Parathyroid adenoma (tissue), 2 donors: ENCODE results near the gene DGKB.

ENCODE experiments used
- H2AFZ ChIP-seq: fragments of 300-600 bp; sonication (generic); one replicate; pipeline ENCODE4 v1.7.0; 2017; ENCODE audit warnings: antibody characterized with exemption, mild to moderate bottlenecking
- H3K27ac ChIP-seq: fragments of 300-600 bp; sonication (generic); one replicate; pipeline ENCODE4 v1.7.0; 2017
- H3K27me3 ChIP-seq: fragments of 300-600 bp; sonication (generic); one replicate; pipeline ENCODE4 v1.7.0; 2017; ENCODE audit warnings: low read length; ENCODE audit not compliant: control insufficient read depth, insufficient read depth
- H3K36me3 ChIP-seq: fragments of 300-600 bp; sonication (generic); one replicate; pipeline ENCODE4 v1.7.0; 2017; ENCODE audit warnings: low read length; ENCODE audit not compliant: control insufficient read depth, insufficient read depth
- H3K4me1 ChIP-seq: fragments of 300-600 bp; sonication (generic); one replicate; pipeline ENCODE4 v1.7.0; 2017; ENCODE audit warnings: control low read depth
- H3K4me2 ChIP-seq: fragments of 300-600 bp; sonication (generic); one replicate; pipeline ENCODE4 v1.7.0; 2017; ENCODE audit warnings: low read length
- H3K4me3 ChIP-seq: fragments of 300-600 bp; sonication (generic); one replicate; pipeline ENCODE4 v1.7.0; 2017; ENCODE audit warnings: low read depth, low read length
- H3K79me2 ChIP-seq: fragments of 300-600 bp; sonication (generic); one replicate; pipeline ENCODE4 v1.7.0; 2017; ENCODE audit warnings: control low read depth
- H3K9ac ChIP-seq: fragments of 300-600 bp; sonication (generic); one replicate; pipeline ENCODE4 v1.7.0; 2017; ENCODE audit warnings: mild to moderate bottlenecking
- H3K9me3 ChIP-seq: fragments of 300-600 bp; sonication (generic); one replicate; pipeline ENCODE4 v1.7.0; 2017; ENCODE audit warnings: low read length; ENCODE audit not compliant: control insufficient read depth
- CTCF ChIP-seq: fragments of 300-600 bp; sonication (generic); IDR thresholded peaks from one replicate; pipeline ENCODE4 v1.7.0; 2017; ENCODE audit warnings: antibody characterized with exemption, mild to moderate bottlenecking
- donor health status: primary hyperparathyroidism.

The DGKB gene

GRCh38 chr7:14905764-14906163 is 3.2 kb upstream of the DGKB start:
- Histone ChIP-seq H3K9me3 (no peaks in the 10 kb centered on the region), H3K36me3 (no peaks in the 10 kb centered on the region), H3K27ac (no peak overlapping the region), H3K4me3 (no peak overlapping the region), H3K27me3 (peaks cover 4% of the 10 kb centered on the region), H2AFZ (no peak overlapping the region), H3K4me1 (no peaks in the 10 kb centered on the region), H3K79me2 (no peaks in the 10 kb centered on the region), H3K4me2 (no peak overlapping the region), H3K9ac (no peak overlapping the region)
- no peak for TF ChIP-seq CTCF

- Histone ChIP-seq H3K27me3 (peaks cover 4% of the 10 kb centered on the region), H3K4me2 (no peak overlapping the region), H3K79me2 (no peaks in the 10 kb centered on the region), H3K9me3 (no peaks in the 10 kb centered on the region), H2AFZ (no peak overlapping the region), H3K27ac (no peak overlapping the region), H3K4me3 (no peak overlapping the region), H3K36me3 (no peaks in the 10 kb centered on the region), H3K9ac (no peak overlapping the region), H3K4me1 (no peaks in the 10 kb centered on the region)
- no peak for TF ChIP-seq CTCF
These were observed 2.5 kb downstream of the DGKB start for GRCh38 chr7:14900051-14900450.

- Histone ChIP-seq H3K4me1 (no peaks in the 10 kb centered on the region), H3K36me3 (no peaks in the 10 kb centered on the region), H3K4me2 (no peak overlapping the region), H3K9me3 (no peaks in the 10 kb centered on the region), H3K4me3 (no peak overlapping the region), H3K27me3 (no peaks in the 10 kb centered on the region), H3K27ac (no peak overlapping the region), H3K9ac (no peak overlapping the region), H3K79me2 (no peaks in the 10 kb centered on the region), H2AFZ (no peak overlapping the region)
- no peak for TF ChIP-seq CTCF
These were observed 3.5 kb downstream of the DGKB start for GRCh38 chr7:14899030-14899429.

- no peaks in the 10 kb centered on the region for H3K36me3 ChIP-seq
- no peak overlapping the region for H2AFZ ChIP-seq
- no peak overlapping the region for H3K4me2 ChIP-seq
- no peak overlapping the region for H3K9ac ChIP-seq
- TF ChIP-seq CTCF, result no peak
- H3K27ac ChIP-seq, result no peak overlapping the region
- H3K79me2 ChIP-seq, result no peaks in the 10 kb centered on the region
- no peaks in the 10 kb centered on the region for H3K9me3 ChIP-seq
- no peak overlapping the region for H3K4me3 ChIP-seq
- no peaks in the 10 kb centered on the region for H3K27me3 ChIP-seq
- H3K4me1 ChIP-seq, result no peaks in the 10 kb centered on the region
These were observed 6.1 kb downstream of the DGKB start for GRCh38 chr7:14896461-14896860.

- no peak overlapping the region for H3K9ac ChIP-seq
- H3K4me1 ChIP-seq, result no peaks in the 10 kb centered on the region
- H2AFZ ChIP-seq, result no peak overlapping the region
- TF ChIP-seq CTCF, result no peak
- no peak overlapping the region for H3K4me3 ChIP-seq
- no peaks in the 10 kb centered on the region for H3K36me3 ChIP-seq
- no peaks in the 10 kb centered on the region for H3K27me3 ChIP-seq
- no peaks in the 10 kb centered on the region for H3K79me2 ChIP-seq
- no peaks in the 10 kb centered on the region for H3K9me3 ChIP-seq
- H3K27ac ChIP-seq, result no peak overlapping the region
- H3K4me2 ChIP-seq, result no peak overlapping the region
These were observed 7.7 kb downstream of the DGKB start for GRCh38 chr7:14894826-14895225.
